H1 (cell line): ENCODE data around the gene CDADC1. TPM values are rescaled to one million over a fixed set of nuclear protein-coding genes. Genes with fewer than 3 reads are reported as not detected.
A peak's percentile ranks its signal among the peaks of the same experiment; 100 is the strongest.

Source experiments
- CTCF ChIA-PET: fragments of 300-600 bp; sonication (Branson Sonifier 250); formaldehyde crosslinking; loops from one replicate; lab custom pipeline; 2021; ENCODE audit not compliant: partially characterized antibody; lab: Charles Lee
- POLR2A ChIA-PET: fragments of 300-600 bp; sonication (Branson Sonifier 250); formaldehyde crosslinking; loops from one replicate; lab custom pipeline; 2021; ENCODE audit warnings: inconsistent platforms; ENCODE audit not compliant: partially characterized antibody; lab: Charles Lee
- DNase-seq, 2 experiments: peaks; one replicate each; pipeline versions ENCODE4 v3.0.0 to v3.0.0-alpha.2; 2010 to 2022; ENCODE audit warnings: low spot score in 2 of 2, low read depth in 1 of 2, mixed read lengths in 1 of 2
- FAIRE-seq: peaks from 2 replicates; lab custom pipeline; 2011; peaks lifted over from hg19 to GRCh38; lab: Jason Lieb, UNC
- H2AFZ ChIP-seq: 2 replicates; pipeline ENCODE4 v1.8.1; 2012; ENCODE audit warnings: low read length, inconsistent platforms
- H2AK5ac ChIP-seq: 2 replicates; pipeline ENCODE4 v1.6.1; 2013; ENCODE audit warnings: low read depth, low read length
- H2BK120ac ChIP-seq: replicated peaks from 2 replicates; pipeline ENCODE3; 2013; ENCODE audit warnings: low read depth, low read length, inconsistent platforms
- H2BK12ac ChIP-seq: 2 replicates; pipeline ENCODE4 v1.6.1; 2013; ENCODE audit warnings: low read depth, low read length
- H2BK15ac ChIP-seq: 2 replicates; pipeline ENCODE4 v1.6.1; 2013; ENCODE audit warnings: low read length
- H2BK20ac ChIP-seq: 2 replicates; pipeline ENCODE4 v1.6.1; 2013; ENCODE audit warnings: low read length
- H2BK5ac ChIP-seq: 2 replicates; pipeline ENCODE4 v1.6.1; 2013; ENCODE audit warnings: low read depth, low read length
- H3K14ac ChIP-seq: 2 replicates; pipeline ENCODE4 v1.6.1; 2013; ENCODE audit warnings: inconsistent platforms; ENCODE audit not compliant: insufficient read length
- H3K18ac ChIP-seq: 2 replicates; pipeline ENCODE4 v1.6.1; 2013; ENCODE audit warnings: low read length; ENCODE audit errors: extremely low read depth
- H3K23ac ChIP-seq: 2 replicates; pipeline ENCODE4 v1.6.1; 2013; ENCODE audit warnings: inconsistent platforms; ENCODE audit not compliant: insufficient read length
- H3K23me2 ChIP-seq: 2 replicates; pipeline ENCODE4 v1.6.1; 2013; ENCODE audit warnings: low read depth, low read length
- H3K27ac ChIP-seq: 2 replicates; pipeline ENCODE4 v1.6.1; 2011; ENCODE audit warnings: low read depth, low read length, inconsistent platforms
- H3K27me3 ChIP-seq, 4 experiments: replicated peaks in 1 of 4; 1 replicate in 1 of 4; 2 replicates in 3 of 4; pipeline versions ENCODE4 v1.6.1 to v1.8.1; 2011 to 2013; ENCODE audit warnings: low read length in 3 of 4, mild to moderate bottlenecking in 3 of 4, inconsistent platforms in 2 of 4, mixed read lengths in 2 of 4, moderate library complexity in 1 of 4; ENCODE audit not compliant: control insufficient read depth in 3 of 4, insufficient read depth in 3 of 4; ENCODE audit errors: extremely low read depth in 1 of 4
- H3K36me3 ChIP-seq, 4 experiments: 2 replicates each; pipeline versions ENCODE4 v1.6.1 to v1.8.1; 2011 to 2013; ENCODE audit warnings: mild to moderate bottlenecking in 4 of 4, low read length in 3 of 4, moderate library complexity in 2 of 4, control low read depth in 1 of 4, inconsistent platforms in 1 of 4; ENCODE audit not compliant: insufficient read depth in 4 of 4, control insufficient read depth in 2 of 4
- H3K4ac ChIP-seq: replicated peaks from 2 replicates; pipeline ENCODE3; 2013; ENCODE audit warnings: low read length, low read depth, mixed read lengths, inconsistent platforms; ENCODE audit not compliant: insufficient read length
- H3K4me1 ChIP-seq, 4 experiments: replicated peaks in 1 of 4; 1 replicate in 1 of 4; 2 replicates in 3 of 4; pipeline versions ENCODE4 v1.6.1 to v1.8.1; 2011 to 2013; ENCODE audit warnings: low read length in 3 of 4, inconsistent platforms in 2 of 4, mixed read lengths in 1 of 4; ENCODE audit not compliant: insufficient read depth in 4 of 4, control insufficient read depth in 3 of 4
- H3K4me2 ChIP-seq, 2 experiments: 2 replicates each; pipeline versions ENCODE4 v1.6.1 to v1.8.1; 2011 to 2013; ENCODE audit warnings: low read depth in 2 of 2, low read length in 2 of 2, control low read depth in 1 of 2, inconsistent platforms in 1 of 2, mild to moderate bottlenecking in 1 of 2; ENCODE audit not compliant: insufficient read depth in 1 of 2
- H3K4me3 ChIP-seq, 4 experiments: fragments of 200-600, 300-600 bp in 1 of 4; sonication (generic), shearing (Covaris generic), sonication (Bioruptor Twin) in 1 of 4; 2 replicates each; pipeline versions ENCODE4 v1.5.1 to v1.8.1; 2011 to 2016; ENCODE audit warnings: low read length in 4 of 4, low read depth in 3 of 4, control low read depth in 2 of 4, inconsistent platforms in 2 of 4, mild to moderate bottlenecking in 2 of 4, mixed read lengths in 1 of 4, moderate library complexity in 1 of 4; ENCODE audit not compliant: insufficient read depth in 2 of 4; ENCODE audit errors: extremely low read depth in 1 of 4
- H3K56ac ChIP-seq: replicated peaks from 2 replicates; pipeline ENCODE3; 2013; ENCODE audit warnings: low read depth, mild to moderate bottlenecking, mixed read lengths, low read length, inconsistent platforms; ENCODE audit not compliant: insufficient read length
- H3K79me1 ChIP-seq: 2 replicates; pipeline ENCODE4 v1.6.1; 2013; ENCODE audit warnings: low read depth, low read length, control low read depth
- H3K79me2 ChIP-seq, 2 experiments: 2 replicates each; pipeline versions ENCODE4 v1.6.1 to v1.8.1; 2012 to 2013; ENCODE audit warnings: low read length in 2 of 2, mild to moderate bottlenecking in 2 of 2, inconsistent platforms in 1 of 2; ENCODE audit not compliant: insufficient read depth in 2 of 2, control insufficient read depth in 1 of 2
- H3K9ac ChIP-seq, 4 experiments: replicated peaks in 1 of 4; 1 replicate in 1 of 4; 2 replicates in 3 of 4; pipeline versions ENCODE4 v1.6.1 to v1.8.1; 2011 to 2013; ENCODE audit warnings: low read depth in 3 of 4, low read length in 3 of 4, control low read depth in 2 of 4, mild to moderate bottlenecking in 2 of 4, moderate library complexity in 2 of 4, inconsistent platforms in 1 of 4; ENCODE audit errors: extremely low read depth in 1 of 4
- H3K9me3 ChIP-seq, 2 experiments: 2 replicates each; pipeline versions ENCODE4 v1.6.1 to v1.8.1; 2012 to 2013; ENCODE audit warnings: mild to moderate bottlenecking in 2 of 2, moderate library complexity in 2 of 2, control low read depth in 1 of 2, inconsistent platforms in 1 of 2, low read depth in 1 of 2, low read length in 1 of 2, mixed read lengths in 1 of 2; ENCODE audit not compliant: insufficient read depth in 2 of 2
- H4K20me1 ChIP-seq, 2 experiments: replicated peaks in 1 of 2; 2 replicates each; pipeline versions ENCODE3 to v1.8.1; 2011 to 2013; ENCODE audit warnings: inconsistent platforms in 2 of 2, low read length in 2 of 2, mild to moderate bottlenecking in 1 of 2; ENCODE audit not compliant: insufficient read depth in 2 of 2, control insufficient read depth in 1 of 2
- H4K5ac ChIP-seq: 2 replicates; pipeline ENCODE4 v1.6.1; 2013; ENCODE audit warnings: low read length, low read depth, mixed read lengths, inconsistent platforms; ENCODE audit not compliant: insufficient read length
- H4K8ac ChIP-seq: 2 replicates; pipeline ENCODE4 v1.8.0; 2013; ENCODE audit warnings: mild to moderate bottlenecking, moderate library complexity, low read length, inconsistent platforms; ENCODE audit not compliant: insufficient read depth; ENCODE audit errors: extremely low read depth
- H4K91ac ChIP-seq: replicated peaks from 2 replicates; pipeline ENCODE3; 2013; ENCODE audit warnings: low read length, mixed read lengths, inconsistent platforms; ENCODE audit not compliant: insufficient read length
- BACH1 ChIP-seq: IDR thresholded peaks from 2 replicates; pipeline ENCODE4 v1.6.1; 2012; ENCODE audit warnings: low read length, improper control_type of control experiment
- CBX8 ChIP-seq: fragments of 300-800, 300-1000 bp; sonication (generic); IDR thresholded peaks from 2 replicates; pipeline ENCODE4 v1.7.1; 2016; ENCODE audit warnings: low read depth, low read length, borderline replicate concordance
- KDM4A ChIP-seq: IDR thresholded peaks from one replicate; pipeline ENCODE4 v1.7.1; 2012; ENCODE audit warnings: low read depth, mild to moderate bottlenecking, moderate library complexity, low read length, inconsistent platforms; ENCODE audit not compliant: severe bottlenecking
- POU5F1 ChIP-seq: IDR thresholded peaks from 2 replicates; pipeline ENCODE4 v1.6.1; 2011; ENCODE audit warnings: low read depth, mild to moderate bottlenecking, low read length, moderate library complexity
- SRF ChIP-seq: IDR thresholded peaks from 2 replicates; pipeline ENCODE4 v1.6.1; 2011; ENCODE audit warnings: mild to moderate bottlenecking, low read depth, low read length, moderate library complexity
- WGBS, 2 experiments: shearing (Covaris generic) in 1 of 2; methylation state at CpG; one replicate each; pipeline versions ENCODE4 v1.1.6 to v1.1.7; 2013 to 2015; ENCODE audit warnings: low lambda C conversion rate in 2 of 2, mixed read lengths in 2 of 2, inconsistent platforms in 1 of 2, low coverage in 1 of 2, missing lambda C conversion rate in 1 of 2; ENCODE audit not compliant: insufficient replicate concordance in 2 of 2, insufficient coverage in 1 of 2, insufficient read length in 1 of 2; ENCODE audit errors: extremely low coverage in 1 of 2, missing lambda C conversion rate in 1 of 2; 5-methylcytosine and 5-hydroxymethylcytosine counted together
- polyA plus RNA-seq, 7 experiments: library from polyadenylated mRNA; depleted of rRNA in 3 of 7; stranded (reverse) in 5 of 7; unstranded in 2 of 7; fragments of >200 nt in 5 of 7; fragments of 200-250 nt in 2 of 7; gene quantifications; 1 replicate in 5 of 7; 2 replicates in 1 of 7; 4 replicates in 1 of 7; pipeline versions ENCODE4 v1.2.1 to v1.2.3, GENCODE V29; 2011 to 2013; ENCODE audit warnings: missing spikeins in 2 of 7, mixed read lengths in 2 of 7
- total RNA-seq: library from RNA; stranded (reverse); fragmentation: NEBNext Ultra II Directional; extraction: Animal tissue kit (Norgen Biotek cat#: 25700); gene quantifications from 2 replicates; pipeline ENCODE4 v1.2.1, GENCODE V29; 2021
- TF ChIP-seq, protein P1 (sequence below), 3 experiments: IDR thresholded peaks; 1 replicate in 2 of 3; 2 replicates in 1 of 3; pipeline versions ENCODE4 v1.5.1 to v1.6.1; 2011; ENCODE audit warnings: low read length in 3 of 3, mild to moderate bottlenecking in 3 of 3, inconsistent platforms in 2 of 3, low read depth in 1 of 3, moderate library complexity in 1 of 3; ENCODE audit not compliant: insufficient read depth in 1 of 3; ENCODE audit errors: control extremely low read depth in 1 of 3

CDADC1 gene
- total and polyA plus RNA-seq, 2 of the 8 experiments (the other 6 are each of a cell fraction or from before 2014, with no cell fraction given): 0.98 to 2.7 TPM

DNA sequence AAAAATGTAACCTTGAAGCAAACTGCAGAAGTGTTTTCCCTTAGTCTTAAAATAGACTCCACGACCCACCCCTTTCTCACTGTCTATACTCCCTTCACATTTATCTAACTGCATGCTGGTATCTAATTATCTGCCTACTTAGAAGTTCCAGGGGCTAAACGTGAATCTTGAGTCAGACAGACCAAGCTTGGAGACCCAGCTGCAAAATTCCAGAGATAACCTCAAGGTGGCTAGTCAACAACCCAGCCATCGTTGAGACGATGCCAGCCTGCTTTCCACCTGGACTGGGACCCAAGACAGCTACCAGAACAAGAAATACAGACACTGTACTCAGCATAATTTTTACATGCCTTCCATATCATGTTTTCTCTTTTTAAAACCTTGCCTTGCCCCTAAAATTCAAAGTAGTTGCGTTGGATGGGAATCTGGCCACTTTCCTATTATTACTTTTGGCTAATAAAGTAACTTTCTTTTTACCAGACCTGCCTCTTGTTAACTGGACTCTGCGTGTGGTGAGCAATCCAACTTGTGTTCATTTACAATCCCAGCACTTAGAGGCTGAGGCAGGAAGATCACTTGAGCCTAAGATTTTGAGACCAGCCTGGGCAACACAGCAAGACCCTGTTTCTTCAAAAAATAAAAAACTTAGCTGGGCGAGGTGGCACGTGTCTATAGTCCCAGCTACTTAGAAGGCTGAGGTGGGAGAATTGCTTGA, 82.3 kb downstream of the CDADC1 start:
- no peak overlapping the region for H3K14ac ChIP-seq
- H3K79me1 ChIP-seq: no peaks in the 10 kb centered on the region
- H3K79me2 ChIP-seq: no peaks in the 10 kb centered on the region
- no peaks in the 10 kb centered on the region for H3K4me1 ChIP-seq
- H2BK5ac ChIP-seq: no peak overlapping the region
- CTCF ChIA-PET: interaction anchor here (1.2 to 1.7 kb wide), 2 partner anchors 10 to 41 kb away, joined by 3 to 4 read pairs; no protein-coding TSS in a partner anchor
- 82% methylated on average over 8 of the region's 8 CpGs; no CpG with 5 or more reads in 1 of the 2 experiments for WGBS, 2 experiments
- H4K8ac ChIP-seq: no peak overlapping the region
- H2BK20ac ChIP-seq: no peak overlapping the region
- H3K9ac ChIP-seq: no peak overlapping the region
- no peak overlapping the region for H3K18ac ChIP-seq
- no peak overlapping the region for H2BK12ac ChIP-seq
- H2BK15ac ChIP-seq: no peak overlapping the region
- H2BK120ac ChIP-seq: no peak overlapping the region
- no peak overlapping the region for H3K4me2 ChIP-seq
- no peak overlapping the region for H2AK5ac ChIP-seq
- TF ChIP-seq, protein P1, sequence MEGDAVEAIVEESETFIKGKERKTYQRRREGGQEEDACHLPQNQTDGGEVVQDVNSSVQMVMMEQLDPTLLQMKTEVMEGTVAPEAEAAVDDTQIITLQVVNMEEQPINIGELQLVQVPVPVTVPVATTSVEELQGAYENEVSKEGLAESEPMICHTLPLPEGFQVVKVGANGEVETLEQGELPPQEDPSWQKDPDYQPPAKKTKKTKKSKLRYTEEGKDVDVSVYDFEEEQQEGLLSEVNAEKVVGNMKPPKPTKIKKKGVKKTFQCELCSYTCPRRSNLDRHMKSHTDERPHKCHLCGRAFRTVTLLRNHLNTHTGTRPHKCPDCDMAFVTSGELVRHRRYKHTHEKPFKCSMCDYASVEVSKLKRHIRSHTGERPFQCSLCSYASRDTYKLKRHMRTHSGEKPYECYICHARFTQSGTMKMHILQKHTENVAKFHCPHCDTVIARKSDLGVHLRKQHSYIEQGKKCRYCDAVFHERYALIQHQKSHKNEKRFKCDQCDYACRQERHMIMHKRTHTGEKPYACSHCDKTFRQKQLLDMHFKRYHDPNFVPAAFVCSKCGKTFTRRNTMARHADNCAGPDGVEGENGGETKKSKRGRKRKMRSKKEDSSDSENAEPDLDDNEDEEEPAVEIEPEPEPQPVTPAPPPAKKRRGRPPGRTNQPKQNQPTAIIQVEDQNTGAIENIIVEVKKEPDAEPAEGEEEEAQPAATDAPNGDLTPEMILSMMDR (IDR thresholded peaks at IDR 0.05; ENCODE audit: control extremely low read depth in 1 of 3, insufficient read depth in 1 of 3, low read depth in 1 of 3, low read length in 3 of 3): peak in 1 of 3 experiments; percentile 6; a peak in 1 of 4 replicates
- TF ChIP-seq POU5F1: no peak
- no peak for TF ChIP-seq SRF
- no peak for TF ChIP-seq CBX8
- no peak for TF ChIP-seq BACH1
- TF ChIP-seq KDM4A: no peak
- H3K56ac ChIP-seq: no peak overlapping the region
- H3K23ac ChIP-seq: no peak overlapping the region
- H3K23me2 ChIP-seq: no peaks in the 10 kb centered on the region
- no peak overlapping the region for H3K4ac ChIP-seq
- no peak for DNase-seq
- no peaks in the 10 kb centered on the region for H4K20me1 ChIP-seq
- H4K5ac ChIP-seq: no peak overlapping the region
- no peaks in the 10 kb centered on the region for H3K27me3 ChIP-seq
- no peaks in the 10 kb centered on the region for H3K9me3 ChIP-seq
- no peak overlapping the region for H3K27ac ChIP-seq
- H3K4me3 ChIP-seq: no peak overlapping the region
- no peaks in the 10 kb centered on the region for H3K36me3 ChIP-seq
- POLR2A ChIA-PET: interaction anchor here (1.3 kb wide), 1 partner anchor 152 kb away, joined by 3 read pairs; no protein-coding TSS in a partner anchor
- FAIRE-seq: no peak
- no peak overlapping the region for H4K91ac ChIP-seq
- no peak overlapping the region for H2AFZ ChIP-seq
